Psoas muscle (tissue), 8 donors: ENCODE measurements around the gene DZIP1L. TPM values are rescaled to one million over a fixed set of nuclear protein-coding genes. Genes with fewer than 3 reads are reported as not detected.
"Not testable (repeated sequence)": the region's sequence is repeated elsewhere in the genome, so short reads cannot be mapped to it uniquely, and the experiment has no call there.

Source experiments
- ATAC-seq, 4 donors: fragments of 200-7000 bp; cut with Tn5 transposase; one replicate each; pipeline ENCODE4 v1.9.1; 2020; ENCODE audit warnings: moderate library complexity in 3 of 4, mild to moderate bottlenecking in 2 of 4
- DNase-seq, 2 donors: peaks; one replicate each; pipeline ENCODE4 v3.0.0-alpha.2; 2020
- H3K27ac ChIP-seq: fragments of 200-600 bp; one replicate; pipeline ENCODE4 v1.8.0; 2022
- H3K27me3 ChIP-seq, 3 donors: fragments of 200-600 bp in 1 of 3; one replicate each; pipeline versions ENCODE4 v1.6.1 to v1.8.0; 2013 to 2022; ENCODE audit warnings: low read length in 2 of 3, mild to moderate bottlenecking in 2 of 3, moderate library complexity in 1 of 3; ENCODE audit not compliant: insufficient read depth in 3 of 3
- H3K36me3 ChIP-seq, 2 donors: fragments of 200-600 bp in 1 of 2; one replicate each; pipeline versions ENCODE4 v1.6.1 to v1.8.0; 2013 to 2022; ENCODE audit warnings: low read depth in 1 of 2, mild to moderate bottlenecking in 1 of 2, moderate library complexity in 1 of 2; ENCODE audit not compliant: insufficient read depth in 1 of 2
- H3K4me1 ChIP-seq: fragments of 200-600 bp; one replicate; pipeline ENCODE4 v1.8.0; 2022
- H3K4me3 ChIP-seq: fragments of 200-600 bp; one replicate; pipeline ENCODE4 v1.8.0; 2022; ENCODE audit warnings: mild to moderate bottlenecking
- H3K9me3 ChIP-seq: fragments of 200-600 bp; one replicate; pipeline ENCODE4 v1.8.0; 2022
- WGBS, 3 donors: extraction: QIAGEN DNeasy Blood & Tissue Kit; methylation state at CpG; one replicate each; pipeline versions ENCODE4 v1.1.6 to v1.1.7; 2013; 5-methylcytosine and 5-hydroxymethylcytosine counted together
- intact Hi-C, 2 donors: fragments of 100-400 bp; cut with DNase I; formaldehyde crosslinking; loops; one replicate each; pipeline versions ENCODE4 v1.11.0 to v1.14.2; 2022
- polyA plus RNA-seq, 3 donors: library from polyadenylated mRNA; stranded (reverse); fragments of 200-250 nt; gene quantifications; one replicate each; pipeline ENCODE4 v1.2.3, GENCODE V29; 2013
- total RNA-seq, 4 donors: library from RNA; stranded (reverse); fragmentation: NEBNext Ultra II Directional in 2 of 4; extraction: Animal tissue kit (Norgen Biotek cat#: 25700) in 2 of 4; gene quantifications; one replicate each; pipeline versions ENCODE4 v1.2.1 to v1.2.4, GENCODE V29; 2021 to 2023
- TF ChIP-seq, protein P1 (sequence below): fragments of 200-600 bp; IDR thresholded peaks from one replicate; pipeline ENCODE4 v1.8.0; 2022; ENCODE audit warnings: antibody characterized with exemption
- donor health status: healthy with polysubstance abuse.
- donor health status: DM: no; HTN: no; CAD: no; lungs with moderate emphysema.
- donor health status: Bipolar disorder and iron deficiency.
- donor health status: healthy.
- donor health status: DM: yes; HTN: yes; CAD: no.
- donor health status: DM: no; HTN: no; CAD: no.
- donor health status: DM: no; HTN: no; CAD: no.
- donor health status: DM: yes; HTN: yes; CAD: no.

DZIP1L gene
- total and polyA plus RNA-seq, 7 donors, result 0.22 to 3.0 (median 1.0) TPM

- Histone ChIP-seq H3K4me3 (no peak overlapping the region), H3K9me3 (no peaks in the 10 kb centered on the region), H3K27ac (no peak overlapping the region), H3K27me3 (no peaks in the 10 kb centered on the region), H3K36me3 (peaks cover 0 to 25% of the 10 kb centered on the region in 2 donors), H3K4me1 (no peaks in the 10 kb centered on the region)
- DNase-seq, result no peak
- TF ChIP-seq, protein P1, sequence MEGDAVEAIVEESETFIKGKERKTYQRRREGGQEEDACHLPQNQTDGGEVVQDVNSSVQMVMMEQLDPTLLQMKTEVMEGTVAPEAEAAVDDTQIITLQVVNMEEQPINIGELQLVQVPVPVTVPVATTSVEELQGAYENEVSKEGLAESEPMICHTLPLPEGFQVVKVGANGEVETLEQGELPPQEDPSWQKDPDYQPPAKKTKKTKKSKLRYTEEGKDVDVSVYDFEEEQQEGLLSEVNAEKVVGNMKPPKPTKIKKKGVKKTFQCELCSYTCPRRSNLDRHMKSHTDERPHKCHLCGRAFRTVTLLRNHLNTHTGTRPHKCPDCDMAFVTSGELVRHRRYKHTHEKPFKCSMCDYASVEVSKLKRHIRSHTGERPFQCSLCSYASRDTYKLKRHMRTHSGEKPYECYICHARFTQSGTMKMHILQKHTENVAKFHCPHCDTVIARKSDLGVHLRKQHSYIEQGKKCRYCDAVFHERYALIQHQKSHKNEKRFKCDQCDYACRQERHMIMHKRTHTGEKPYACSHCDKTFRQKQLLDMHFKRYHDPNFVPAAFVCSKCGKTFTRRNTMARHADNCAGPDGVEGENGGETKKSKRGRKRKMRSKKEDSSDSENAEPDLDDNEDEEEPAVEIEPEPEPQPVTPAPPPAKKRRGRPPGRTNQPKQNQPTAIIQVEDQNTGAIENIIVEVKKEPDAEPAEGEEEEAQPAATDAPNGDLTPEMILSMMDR, result peak; percentile 7
- intact Hi-C loops, result no loop called here
- WGBS, 3 donors, result 84 to 86% (median 85%) methylated on average over 12 of the region's 12 CpGs
- ATAC-seq, result no peak
These were observed 17.9 kb downstream of the DZIP1L start for GRCh38 chr3:138097192-138098172.

GRCh38 chr3:138093721-138094120, 21.7 kb downstream of the DZIP1L start:
- peaks cover 0 to 21% of the 10 kb centered on the region in 2 donors for H3K36me3 ChIP-seq
- ATAC-seq, result no peak
- no peak overlapping the region for H3K4me3 ChIP-seq

DNA sequence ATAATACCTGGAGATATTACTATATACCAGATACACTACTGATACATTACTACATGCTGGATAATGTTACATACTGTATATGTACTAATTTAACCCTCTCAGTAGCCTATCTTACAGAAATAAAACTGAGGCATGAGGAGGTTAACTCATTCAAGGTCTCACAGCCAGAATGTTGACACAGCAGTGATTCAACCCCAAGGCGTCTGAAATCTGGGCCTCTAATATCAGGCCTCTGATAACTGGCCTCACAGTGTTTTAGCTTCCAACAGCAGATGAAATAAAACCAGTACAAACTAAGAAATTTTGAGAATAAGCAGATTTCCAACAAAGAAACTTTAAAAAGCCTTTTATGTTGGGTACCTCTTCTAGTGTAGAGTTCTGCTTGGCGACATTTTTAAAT, 23.4 kb downstream of the DZIP1L start:
- Histone ChIP-seq H3K36me3 (peaks cover 0 to 28% of the 10 kb centered on the region in 2 donors), H3K9me3 (no peaks in the 10 kb centered on the region), H3K4me3 (no peak overlapping the region), H3K4me1 (no peaks in the 10 kb centered on the region), H3K27me3 (no peaks in the 10 kb centered on the region), H3K27ac (no peak overlapping the region)
- ATAC-seq, result no peak
- intact Hi-C loops, result no loop called here
- WGBS, 3 donors, result 91 to 94% (median 93%) methylated on average over 2 of the region's 2 CpGs
- DNase-seq, result no peak
- TF ChIP-seq, protein P1, result no peak

More at GRCh38 chr3:138093721-138094120, 21.7 kb downstream of the DZIP1L start:
- Histone ChIP-seq H3K4me1 (no peaks in the 10 kb centered on the region), H3K9me3 (no peaks in the 10 kb centered on the region), H3K27me3 (no peaks in the 10 kb centered on the region), H3K27ac (no peak overlapping the region)
- DNase-seq, result no peak
- TF ChIP-seq, protein P1, result no peak
- WGBS, 3 donors, result 46 to 49% (median 47%) methylated on average over 2 of the region's 2 CpGs
- intact Hi-C loops, result no loop called here

DNA sequence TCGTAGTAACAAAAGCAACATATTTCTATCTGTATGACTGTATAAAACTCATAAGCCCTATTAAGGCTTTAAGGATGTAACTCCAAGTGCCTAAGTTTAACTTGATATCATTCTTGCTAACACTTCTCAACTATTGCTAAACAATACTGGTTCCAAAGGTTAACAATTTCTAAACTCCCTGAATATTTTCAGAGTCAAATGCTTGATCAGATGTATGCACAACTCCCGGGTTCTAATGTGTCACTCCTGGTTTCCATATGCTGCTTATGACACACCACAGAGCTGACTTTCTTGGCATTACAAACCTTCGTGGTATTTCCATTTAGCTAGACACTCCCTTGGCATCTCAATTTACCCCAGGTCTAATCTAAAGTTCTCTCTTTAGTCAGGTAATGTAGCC, 26.3 kb downstream of the DZIP1L start:
- intact Hi-C loops, result no loop called here
- Histone ChIP-seq H3K36me3 (peaks cover 0 to 39% of the 10 kb centered on the region in 2 donors), H3K9me3 (no peaks in the 10 kb centered on the region), H3K4me3 (no peak overlapping the region), H3K27ac (no peak overlapping the region), H3K4me1 (no peaks in the 10 kb centered on the region), H3K27me3 (no peaks in the 10 kb centered on the region)
- TF ChIP-seq, protein P1, result no peak
- ATAC-seq (no peak), DNase-seq (no peak)
- 85 to 90% (median 88%) methylated on average over 3 of the region's 3 CpGs for WGBS, 3 donors

DNA sequence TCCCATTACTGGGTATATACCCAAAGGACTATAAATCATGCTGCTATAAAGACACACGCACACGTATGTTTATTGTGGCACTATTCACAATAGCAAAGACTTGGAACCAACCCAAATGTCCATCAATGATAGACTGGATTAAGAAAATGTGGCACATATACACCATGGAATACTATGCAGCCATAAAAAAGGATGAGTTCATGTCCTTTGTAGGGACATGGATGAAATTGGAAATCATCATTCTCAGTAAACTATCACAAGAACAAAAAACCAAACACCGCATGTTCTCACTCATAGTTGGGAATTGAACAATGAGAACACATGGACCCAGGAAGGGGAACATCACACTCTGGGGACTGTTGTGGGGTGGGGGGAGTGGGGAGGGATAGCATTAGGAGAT, 29.7 kb downstream of the DZIP1L start:
- peaks cover 0 to 40% of the 10 kb centered on the region in 2 donors for H3K36me3 ChIP-seq
- H3K9me3 ChIP-seq, H3K27ac ChIP-seq, H3K4me3 ChIP-seq, ATAC-seq, H3K4me1 ChIP-seq, H3K27me3 ChIP-seq, DNase-seq, intact Hi-C loops: not testable (repeated sequence)
- WGBS, 3 donors, result 92 to 100% (median 94%) methylated on average over 1 of the region's 3 CpGs
